Stimulated activated CD4-positive, alpha-beta T cell treated with anti-CD3 and anti-CD28 coated beads, Interleukin-2, amount 100 ng/mL, for 24 hours (primary cell): ENCODE data around the gene GLT1D1.

Source experiments
- DNase-seq, 2 donors: peaks; one replicate each; pipeline ENCODE4 v3.0.0-alpha.2; 2020

The GLT1D1 gene

DNA sequence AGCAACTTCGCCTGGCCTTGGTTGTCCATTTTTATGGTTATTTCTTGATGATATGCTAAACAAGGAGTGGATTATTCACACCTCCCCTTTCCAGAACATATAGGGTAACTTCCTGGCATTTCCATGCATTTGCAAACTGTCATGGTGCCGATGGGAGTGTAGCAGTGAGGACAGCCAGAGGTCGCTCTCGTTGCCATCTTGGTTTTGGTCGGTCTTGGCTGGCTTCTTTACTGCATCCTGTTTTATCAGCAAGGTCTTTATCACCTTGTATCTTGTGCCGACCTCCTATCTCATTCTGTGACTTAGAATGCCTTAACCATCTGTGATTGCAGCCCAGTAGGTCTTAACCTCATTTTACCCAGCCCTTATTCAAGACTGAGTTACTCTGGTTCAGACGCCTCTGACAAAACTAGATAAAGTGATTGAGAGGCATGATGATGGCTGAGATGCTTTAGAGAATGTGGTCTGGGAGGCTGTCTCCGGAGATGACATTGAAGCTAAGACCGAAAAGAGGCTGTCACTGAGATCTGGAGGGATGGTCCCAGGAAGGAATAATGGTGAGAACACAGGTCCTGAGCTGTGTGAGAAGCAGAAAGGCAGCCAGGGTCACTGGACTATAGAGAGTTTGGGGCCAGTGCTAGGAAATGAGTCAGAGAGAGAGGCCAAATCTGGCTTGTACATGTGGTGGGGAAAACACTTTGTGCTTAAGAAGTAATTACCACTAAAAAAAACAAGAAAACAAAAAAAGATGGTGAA lies 2.9 kb downstream of the GLT1D1 start:
- no peak for DNase-seq

DNA sequence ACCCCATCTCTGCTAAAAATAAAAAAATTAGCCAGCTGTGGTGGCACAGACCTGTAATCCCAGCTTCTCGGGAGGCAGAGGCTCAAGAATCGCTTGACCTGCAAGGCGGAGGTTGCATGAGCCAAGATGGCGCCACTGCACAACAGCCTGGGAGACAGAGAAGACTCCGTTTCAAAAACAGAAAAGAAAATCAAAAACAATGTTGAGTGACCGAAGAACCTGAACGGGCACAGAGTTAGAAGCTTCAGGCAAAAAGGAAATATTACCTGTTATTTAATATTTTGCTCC lies 3.5 kb downstream of the GLT1D1 start:
- DNase-seq = no peak

- no peak for DNase-seq
Observed at GRCh38 chr12:128857133-128857763, 4.0 kb downstream of the GLT1D1 start.

GRCh38 chr12:128859311-128859710 lies 6.0 kb downstream of the GLT1D1 start:
- no peak for DNase-seq

GRCh38 chr12:128861226-128862016 lies 8.1 kb downstream of the GLT1D1 start:
- no peak for DNase-seq

DNA sequence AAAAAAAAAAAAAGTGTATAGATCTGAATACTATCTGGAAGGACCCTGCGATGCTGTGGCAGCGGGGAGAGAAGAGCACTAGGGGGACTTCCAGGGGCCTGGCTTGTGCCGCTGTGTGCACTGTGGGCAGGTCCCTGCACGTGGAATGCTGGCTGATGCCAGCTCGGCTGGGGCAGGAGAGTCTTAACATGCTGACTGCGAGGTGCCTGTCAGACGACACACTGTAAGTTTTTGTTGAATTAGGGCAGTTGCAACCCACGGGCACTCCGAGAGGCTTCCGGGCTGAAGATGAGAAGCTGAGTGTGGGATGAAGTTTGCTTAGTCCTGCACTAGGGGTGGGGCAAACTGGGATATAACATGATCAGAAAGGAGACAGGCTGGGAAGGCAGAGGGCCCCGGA lies 10.7 kb downstream of the GLT1D1 start:
- DNase-seq = no peak

DNA sequence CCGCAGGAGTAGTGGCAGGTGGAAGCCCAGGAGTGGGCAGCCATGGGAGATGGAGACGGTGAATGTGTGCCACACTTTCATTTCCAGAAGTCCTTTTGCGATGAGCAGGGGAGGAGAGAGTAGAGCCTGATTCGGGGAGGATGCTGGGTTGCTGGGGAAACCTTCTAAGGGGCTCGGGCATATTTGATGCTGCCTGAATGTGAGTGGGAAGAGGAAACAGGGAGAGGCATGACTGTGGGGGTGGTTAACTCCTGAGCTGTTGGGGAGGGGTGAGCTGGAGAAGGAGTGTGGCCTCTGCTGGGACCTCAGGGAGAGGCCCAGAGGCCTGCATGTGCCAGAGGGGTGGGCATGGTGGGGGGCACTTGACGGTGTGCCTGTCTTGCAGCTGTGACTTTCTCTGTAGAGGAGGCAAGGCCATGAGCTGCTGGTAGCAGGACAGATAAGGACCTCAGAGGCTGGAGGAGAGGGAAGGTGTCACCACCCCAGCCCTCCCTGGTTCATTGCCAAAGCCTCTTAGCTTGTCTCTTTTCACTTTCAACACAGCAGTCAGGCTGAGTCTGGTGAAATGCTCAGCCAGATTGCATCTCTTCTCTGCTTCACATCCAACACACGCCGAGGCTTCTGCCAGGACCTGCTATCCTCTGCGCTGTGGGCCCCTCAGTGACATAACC lies 11.4 kb downstream of the GLT1D1 start:
- no peak for DNase-seq

DNA sequence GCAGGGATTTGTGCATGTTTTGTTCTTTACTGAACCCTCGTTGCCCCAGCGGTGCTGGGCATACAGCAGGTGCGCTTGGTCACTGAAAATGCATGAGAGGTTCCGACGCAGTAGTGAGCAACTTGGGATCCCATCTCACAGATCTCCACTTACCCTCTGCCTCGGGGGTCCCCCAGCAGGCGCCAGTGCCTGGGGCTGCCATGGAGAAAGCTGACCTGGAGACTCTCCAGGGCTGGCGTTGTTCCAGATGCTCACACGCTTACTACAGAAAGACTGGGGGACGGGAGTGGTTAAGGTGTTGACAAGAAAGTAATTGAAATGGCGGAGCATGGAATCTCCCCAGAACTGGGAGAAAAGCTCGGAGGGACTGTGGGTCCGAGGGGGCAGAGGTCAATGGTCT lies 14.2 kb downstream of the GLT1D1 start:
- no peak for DNase-seq

GRCh38 chr12:128871516-128871892 lies 18.2 kb downstream of the GLT1D1 start:
- no peak for DNase-seq

GRCh38 chr12:128872303-128872702 lies 19.0 kb downstream of the GLT1D1 start:
- no peak for DNase-seq

DNA sequence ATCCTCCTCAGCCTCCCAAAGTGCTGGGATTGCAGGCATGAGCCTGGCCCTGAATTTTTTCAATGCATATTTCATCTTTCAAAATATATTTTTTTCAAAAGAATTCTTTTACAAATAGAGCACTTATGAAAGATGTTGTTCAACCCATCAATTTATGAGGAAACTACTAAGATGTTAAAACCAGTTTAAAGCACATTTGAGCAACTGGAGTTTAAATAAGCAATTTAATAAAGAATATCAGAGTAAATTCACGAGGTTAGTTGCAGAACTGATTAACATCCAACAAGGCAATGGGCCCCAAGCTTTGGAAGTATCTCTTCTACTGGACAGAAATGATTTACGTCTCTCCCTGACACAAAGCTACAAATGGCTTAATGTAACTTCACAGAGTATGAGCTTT lies 23.3 kb downstream of the GLT1D1 start:
- no peak for DNase-seq

GRCh38 chr12:128879898-128880764 lies 26.9 kb downstream of the GLT1D1 start:
- DNase-seq = no peak

DNA sequence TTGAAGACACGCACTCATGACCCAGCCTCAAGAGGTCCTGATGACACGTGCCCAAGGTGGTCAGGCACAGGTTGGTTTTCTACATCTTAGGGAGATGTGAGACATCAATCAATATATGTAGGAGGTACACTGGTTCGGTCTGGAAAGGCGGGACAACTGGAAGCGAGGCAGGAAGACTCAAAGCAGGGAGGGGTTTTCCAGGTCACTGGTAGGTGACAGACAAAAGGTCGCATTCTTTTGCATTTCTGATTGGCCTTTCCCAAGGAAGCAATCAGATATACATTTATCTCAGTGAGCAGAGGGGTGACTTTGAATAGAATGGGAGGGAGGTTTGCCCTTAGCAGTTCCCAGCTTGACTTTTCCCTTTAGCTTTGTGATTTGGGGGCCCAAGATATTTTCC lies 38.6 kb downstream of the GLT1D1 start:
- no peak for DNase-seq

- no peak for DNase-seq
Observed at GRCh38 chr12:128903236-128903635, 50.0 kb downstream of the GLT1D1 start.

DNA sequence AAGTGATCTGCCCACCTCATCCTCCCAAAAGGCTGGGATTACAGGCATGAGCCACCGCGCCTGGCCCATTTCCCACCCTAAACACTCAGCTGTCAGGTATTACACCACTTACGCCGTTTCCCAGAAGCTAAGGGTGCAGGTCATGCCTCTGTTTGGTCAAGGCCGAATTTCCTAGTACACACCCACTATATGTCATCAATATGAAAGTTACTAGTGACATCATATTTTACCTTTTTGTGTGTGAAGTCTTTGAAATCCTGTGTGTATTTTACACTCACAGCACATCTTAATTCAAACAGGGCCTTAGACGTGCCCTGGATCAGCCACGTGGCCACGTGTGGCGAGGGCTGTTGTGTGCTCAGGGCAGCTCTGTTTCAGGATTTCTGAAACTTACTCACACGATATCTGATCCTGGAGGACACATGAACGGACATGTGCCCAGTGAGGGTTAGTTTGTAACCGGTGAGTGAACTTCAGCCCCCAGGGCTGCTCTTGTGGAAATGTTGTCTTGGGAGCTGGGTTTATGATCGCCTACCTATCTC lies 51.8 kb downstream of the GLT1D1 start:
- no peak for DNase-seq

DNA sequence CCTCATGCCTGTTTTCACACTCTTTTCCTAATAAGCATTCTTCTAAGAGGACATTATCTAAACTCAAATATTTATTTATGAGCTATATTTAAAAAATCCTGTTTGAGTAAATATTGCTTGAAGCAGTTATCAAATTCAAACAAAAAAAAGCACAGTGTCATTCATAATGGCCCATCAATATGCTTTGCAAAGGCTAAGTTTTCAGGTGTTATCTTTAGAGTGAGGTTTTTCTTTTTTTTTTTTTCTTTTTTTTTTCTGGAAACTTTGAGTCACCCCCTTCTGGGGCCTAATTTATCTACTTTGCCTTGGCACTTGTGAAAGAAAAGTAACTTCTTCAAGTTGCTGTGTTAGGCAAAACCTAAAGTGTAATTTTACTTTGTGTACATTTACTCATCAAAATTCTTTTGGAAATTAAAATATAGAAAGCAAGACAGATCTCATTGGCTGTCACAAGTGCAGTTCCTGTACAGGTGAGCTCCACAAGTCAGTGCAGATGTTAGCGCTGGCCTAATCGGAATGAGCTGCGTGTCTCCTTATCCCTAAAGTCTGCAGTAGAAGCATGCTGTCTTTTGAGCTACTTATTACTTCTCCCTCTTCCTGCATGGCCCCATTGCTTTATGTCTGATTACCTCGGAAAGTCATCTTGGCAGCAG lies 53.3 kb downstream of the GLT1D1 start:
- no peak for DNase-seq

- DNase-seq = no peak
Observed at GRCh38 chr12:128908254-128908653, 55.0 kb downstream of the GLT1D1 start.

- no peak for DNase-seq
Observed at GRCh38 chr12:128909653-128910052, 56.4 kb downstream of the GLT1D1 start.

DNA sequence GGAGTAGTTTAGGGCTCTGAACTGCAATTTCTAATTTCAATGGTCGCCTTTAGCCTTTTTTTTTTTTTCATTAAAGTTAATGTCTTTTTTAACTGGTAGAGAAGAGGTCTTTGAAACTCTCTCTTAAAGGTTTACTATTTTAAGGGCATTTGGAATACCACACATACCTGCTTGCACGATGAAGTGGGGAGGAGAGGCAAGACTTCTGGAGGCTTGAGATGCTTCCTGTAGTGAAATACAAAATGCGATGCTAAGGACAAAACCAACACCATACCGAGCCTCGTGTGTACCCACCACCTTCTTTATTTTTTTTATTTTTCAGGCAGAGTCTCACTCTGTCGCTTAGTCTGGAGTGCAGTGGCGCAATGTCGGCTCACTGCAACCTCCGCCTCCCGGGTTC lies 57.4 kb downstream of the GLT1D1 start:
- DNase-seq = no peak

DNA sequence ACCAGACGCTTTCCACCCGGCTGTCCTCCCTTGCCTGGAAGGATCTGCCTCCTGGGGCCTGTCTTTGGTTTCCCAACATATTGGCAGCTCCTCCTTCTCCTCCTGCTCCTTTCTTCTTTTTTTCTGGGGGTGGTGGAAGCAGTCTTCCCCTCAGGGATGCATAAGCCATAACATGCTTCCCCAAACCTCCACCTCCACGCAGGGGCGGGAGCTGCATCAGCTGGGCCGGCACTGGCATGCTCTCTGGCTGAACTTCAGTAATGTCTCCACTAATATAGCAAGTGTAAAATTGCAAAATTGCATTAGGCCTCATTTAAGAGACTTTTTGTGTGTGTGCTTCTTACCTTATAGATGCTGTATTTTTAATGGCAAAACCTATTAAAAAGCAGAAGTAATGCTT lies 58.6 kb downstream of the GLT1D1 start:
- no peak for DNase-seq

DNA sequence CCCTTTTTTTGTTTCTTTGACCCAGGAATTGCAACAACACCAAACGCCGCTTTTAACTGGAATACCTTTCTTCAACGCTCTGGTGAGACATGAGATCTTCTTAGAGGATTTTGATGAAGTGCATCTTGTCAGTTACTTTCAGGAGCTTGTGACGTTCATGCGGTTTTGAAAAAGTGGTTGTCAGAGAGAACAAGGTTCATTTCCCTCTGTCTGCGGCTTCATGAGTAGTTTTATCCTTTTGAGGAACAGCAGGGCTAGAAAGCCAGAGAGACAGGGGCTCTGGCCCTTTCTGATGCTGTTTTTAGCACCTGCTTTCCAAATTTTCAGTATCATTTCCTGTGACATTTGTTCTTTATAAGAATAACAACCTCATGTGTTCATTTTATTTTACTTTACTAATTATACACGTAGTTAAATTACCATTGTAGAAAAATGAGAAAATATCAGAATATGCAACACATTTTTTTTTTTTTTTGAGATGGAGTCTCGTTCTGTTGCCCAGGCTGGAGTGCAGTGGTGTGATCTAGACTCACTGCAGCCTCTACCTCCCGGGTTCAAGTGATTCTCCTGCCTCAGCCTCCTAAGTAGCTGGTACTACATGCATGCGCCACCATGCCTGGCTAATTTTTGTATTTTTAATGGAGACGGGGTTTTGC lies 61.8 kb downstream of the GLT1D1 start:
- DNase-seq = peak in 1 of 2 donors; percentile 13
